Stimulated activated CD8-positive, alpha-beta memory T cell treated with anti-CD3 and anti-CD28 coated beads, Interleukin-4, amount 100 ng/mL, for 48 hours (primary cell): ENCODE results near the gene LPA.
"Not testable (repeated sequence)": the region's sequence is repeated elsewhere in the genome, so short reads cannot be mapped to it uniquely, and the experiment has no call there.

ENCODE experiments used
- DNase-seq: peaks from one replicate; pipeline ENCODE4 v3.0.0-alpha.2; 2020

LPA gene, protein sequence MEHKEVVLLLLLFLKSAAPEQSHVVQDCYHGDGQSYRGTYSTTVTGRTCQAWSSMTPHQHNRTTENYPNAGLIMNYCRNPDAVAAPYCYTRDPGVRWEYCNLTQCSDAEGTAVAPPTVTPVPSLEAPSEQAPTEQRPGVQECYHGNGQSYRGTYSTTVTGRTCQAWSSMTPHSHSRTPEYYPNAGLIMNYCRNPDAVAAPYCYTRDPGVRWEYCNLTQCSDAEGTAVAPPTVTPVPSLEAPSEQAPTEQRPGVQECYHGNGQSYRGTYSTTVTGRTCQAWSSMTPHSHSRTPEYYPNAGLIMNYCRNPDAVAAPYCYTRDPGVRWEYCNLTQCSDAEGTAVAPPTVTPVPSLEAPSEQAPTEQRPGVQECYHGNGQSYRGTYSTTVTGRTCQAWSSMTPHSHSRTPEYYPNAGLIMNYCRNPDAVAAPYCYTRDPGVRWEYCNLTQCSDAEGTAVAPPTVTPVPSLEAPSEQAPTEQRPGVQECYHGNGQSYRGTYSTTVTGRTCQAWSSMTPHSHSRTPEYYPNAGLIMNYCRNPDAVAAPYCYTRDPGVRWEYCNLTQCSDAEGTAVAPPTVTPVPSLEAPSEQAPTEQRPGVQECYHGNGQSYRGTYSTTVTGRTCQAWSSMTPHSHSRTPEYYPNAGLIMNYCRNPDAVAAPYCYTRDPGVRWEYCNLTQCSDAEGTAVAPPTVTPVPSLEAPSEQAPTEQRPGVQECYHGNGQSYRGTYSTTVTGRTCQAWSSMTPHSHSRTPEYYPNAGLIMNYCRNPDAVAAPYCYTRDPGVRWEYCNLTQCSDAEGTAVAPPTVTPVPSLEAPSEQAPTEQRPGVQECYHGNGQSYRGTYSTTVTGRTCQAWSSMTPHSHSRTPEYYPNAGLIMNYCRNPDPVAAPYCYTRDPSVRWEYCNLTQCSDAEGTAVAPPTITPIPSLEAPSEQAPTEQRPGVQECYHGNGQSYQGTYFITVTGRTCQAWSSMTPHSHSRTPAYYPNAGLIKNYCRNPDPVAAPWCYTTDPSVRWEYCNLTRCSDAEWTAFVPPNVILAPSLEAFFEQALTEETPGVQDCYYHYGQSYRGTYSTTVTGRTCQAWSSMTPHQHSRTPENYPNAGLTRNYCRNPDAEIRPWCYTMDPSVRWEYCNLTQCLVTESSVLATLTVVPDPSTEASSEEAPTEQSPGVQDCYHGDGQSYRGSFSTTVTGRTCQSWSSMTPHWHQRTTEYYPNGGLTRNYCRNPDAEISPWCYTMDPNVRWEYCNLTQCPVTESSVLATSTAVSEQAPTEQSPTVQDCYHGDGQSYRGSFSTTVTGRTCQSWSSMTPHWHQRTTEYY (N-terminal part only)

DNA sequence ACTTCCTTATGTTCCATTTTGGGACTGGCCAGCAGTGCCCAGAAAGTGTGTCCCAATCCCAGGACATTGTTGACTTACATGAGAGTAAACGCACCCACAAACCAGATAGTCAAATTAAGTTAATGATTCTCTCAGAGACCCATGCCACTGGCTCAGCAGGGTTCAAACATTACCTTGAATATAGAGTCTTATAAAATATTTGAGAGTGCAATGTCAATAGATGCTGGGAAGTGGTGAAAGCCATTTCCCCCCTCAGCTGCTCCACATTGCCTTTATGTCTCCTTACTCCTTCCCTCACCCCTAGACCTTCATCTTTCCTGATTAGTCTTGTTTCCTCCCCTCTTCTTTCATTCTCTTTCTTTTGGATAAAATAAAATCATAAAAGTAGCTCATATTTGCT, at the start of gene LPA:
Gene LPA, minus strand, starts transcription at position 78 of the 400 bp plus-strand sequence. Its CDS starts 61 bp downstream, at position 17.
- not testable (repeated sequence) for DNase-seq

DNA sequence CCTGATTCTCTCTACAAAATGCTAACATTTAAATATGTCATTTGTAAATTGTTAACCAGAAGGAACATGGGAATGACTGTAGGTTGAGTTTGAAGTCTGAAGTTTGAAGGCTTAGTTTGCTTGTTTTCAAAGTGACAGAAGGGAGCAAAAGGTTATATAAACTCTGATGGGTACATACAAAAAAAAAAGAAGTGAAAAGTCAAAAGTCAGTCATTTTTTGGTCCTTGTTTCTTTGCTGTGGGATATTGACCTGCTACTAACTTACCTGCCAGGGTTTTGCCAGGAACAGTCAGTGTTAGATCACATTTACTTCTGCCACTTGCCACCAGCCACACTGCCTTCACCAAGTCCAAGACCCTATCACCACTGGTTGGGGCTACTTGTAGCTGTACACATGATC, 44.9 kb upstream of the LPA start:
- not testable (repeated sequence) for DNase-seq

DNA sequence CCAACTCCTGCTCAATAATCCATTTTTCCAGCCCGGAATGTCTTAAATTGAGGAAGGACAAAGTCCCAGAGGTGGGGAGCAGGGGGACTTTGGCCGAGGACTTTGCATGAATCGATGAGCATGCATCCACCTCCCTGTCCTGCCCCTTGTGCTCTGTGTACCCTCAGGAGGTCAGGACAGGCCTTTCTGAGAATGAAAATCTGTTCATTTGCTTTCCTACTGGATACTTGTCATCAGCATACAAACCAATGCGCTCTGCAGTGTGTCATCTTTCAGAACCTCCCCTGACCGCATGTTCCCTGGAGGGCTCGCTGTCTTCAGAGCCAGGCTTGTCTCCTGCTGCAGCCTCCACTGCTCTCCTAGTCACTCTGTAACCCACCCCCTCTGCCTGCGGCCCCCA, 40.6 kb upstream of the LPA start:
- DNase-seq, result not testable (repeated sequence)

DNA sequence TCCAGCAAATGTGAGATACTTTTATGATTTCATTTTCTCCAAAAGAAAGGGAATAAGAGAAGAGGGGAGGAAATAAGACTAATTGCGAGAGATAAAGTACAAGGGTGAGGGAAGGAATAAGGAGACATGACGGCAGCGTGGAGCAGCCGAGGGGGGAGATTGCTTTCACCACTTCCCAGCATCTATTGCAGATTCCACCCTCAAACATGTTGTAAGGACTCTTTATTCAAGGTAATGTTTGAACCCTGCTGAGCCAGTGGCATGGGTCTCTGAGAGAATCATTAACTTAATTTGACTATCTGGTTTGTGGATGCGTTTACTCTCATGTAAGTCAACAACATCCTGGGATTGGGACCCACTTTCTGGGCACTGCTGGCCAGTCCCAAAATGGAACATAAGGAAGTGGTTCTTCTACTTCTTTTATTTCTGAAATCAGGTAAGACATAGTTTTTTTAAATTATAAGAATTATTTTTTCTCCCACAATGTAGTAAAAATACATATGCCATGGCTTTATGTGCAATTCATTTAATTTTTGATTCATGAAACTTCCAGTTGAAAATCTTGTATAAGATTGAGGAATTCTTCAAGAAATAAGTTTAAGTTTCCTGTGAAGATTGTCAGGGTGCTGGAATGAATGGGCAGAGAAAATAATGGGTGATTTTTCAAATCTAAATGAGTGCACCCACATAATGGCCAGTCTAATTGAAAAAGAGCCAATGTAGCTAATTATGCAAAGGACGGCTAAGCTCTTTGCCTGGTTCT, 38.0 kb upstream of the LPA start, which contains the start of gene PLG:
Gene PLG, plus strand, starts transcription at position 327 of the 763 bp plus-strand sequence. Its CDS starts 61 bp downstream, at position 388.
- not testable (repeated sequence) for DNase-seq

DNA sequence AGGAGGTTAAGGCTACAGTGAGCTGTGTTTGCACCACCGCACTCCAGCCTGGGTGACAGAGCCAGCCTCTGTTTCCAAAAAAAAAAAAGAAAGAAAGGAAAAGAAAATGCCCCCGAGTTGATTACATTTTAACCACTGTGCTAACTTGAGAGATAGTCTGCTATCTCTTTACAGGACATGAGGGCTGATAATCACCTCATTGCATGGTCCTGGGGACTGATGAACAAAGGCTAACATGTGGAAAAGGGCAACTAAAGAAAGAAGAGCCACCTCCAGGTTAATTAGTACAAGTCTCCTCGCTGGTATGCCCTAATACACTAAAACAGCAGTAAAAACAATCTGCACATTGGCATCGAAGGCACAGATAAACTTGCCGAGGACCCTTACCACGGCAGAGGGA, 33.8 kb upstream of the LPA start:
- no peak for DNase-seq

DNA sequence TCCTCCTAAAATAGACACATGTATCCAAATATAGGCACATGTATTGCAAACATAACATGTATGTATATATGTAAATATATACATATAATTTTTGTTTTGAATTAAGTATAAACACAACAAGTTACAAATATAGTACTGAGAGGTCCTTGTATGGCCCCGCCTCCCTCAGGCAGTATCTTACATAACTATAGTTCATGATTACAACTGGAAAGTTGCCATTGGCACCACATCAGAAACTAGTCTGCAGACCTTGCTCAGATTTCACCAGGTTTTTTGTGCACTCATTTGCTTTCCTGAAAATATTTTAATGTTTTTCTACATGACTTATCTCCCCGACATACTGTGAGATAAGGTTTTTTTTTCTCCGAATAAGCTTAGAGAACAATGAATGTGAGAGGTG, 32.8 kb upstream of the LPA start:
- not testable (repeated sequence) for DNase-seq

DNA sequence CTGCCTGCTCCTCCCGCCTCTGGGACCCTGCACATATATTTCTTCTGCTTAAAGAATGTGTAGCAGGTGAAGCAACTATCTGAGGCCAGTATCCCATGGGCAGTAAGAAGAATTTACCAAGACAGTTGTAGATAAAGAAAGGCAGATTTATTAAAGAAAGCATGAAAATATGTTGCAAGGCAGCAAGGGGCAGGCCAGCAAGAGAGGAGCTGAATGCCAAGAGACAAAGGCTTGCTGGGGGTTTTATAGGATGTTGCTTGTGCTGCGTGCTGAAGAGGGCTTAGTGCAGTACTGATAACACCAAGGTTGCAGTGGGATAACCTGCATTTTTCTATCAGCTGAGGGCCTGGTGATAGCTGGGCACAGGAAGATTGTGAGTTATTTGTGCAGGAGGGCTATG, 31.5 kb upstream of the LPA start:
- DNase-seq, result not testable (repeated sequence)

DNA sequence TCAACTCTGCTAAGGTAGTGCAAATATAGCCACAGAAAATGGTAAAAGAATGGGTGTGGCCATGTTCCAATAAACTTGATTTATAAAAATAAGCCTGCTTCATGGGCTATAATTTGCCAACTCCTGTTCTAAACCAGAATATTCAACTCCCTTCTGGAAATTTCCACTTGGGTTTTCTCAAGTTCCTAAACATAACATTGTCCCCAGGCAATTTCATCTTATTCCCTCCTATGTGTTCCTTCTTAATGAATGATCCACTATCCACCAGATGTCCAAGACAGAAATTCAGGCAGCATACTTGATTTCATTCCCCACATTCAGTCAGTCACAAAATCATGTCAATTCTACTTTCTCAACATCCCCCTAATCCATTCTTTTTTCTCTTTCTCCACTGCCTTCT, 30.9 kb upstream of the LPA start:
- not testable (repeated sequence) for DNase-seq

DNA sequence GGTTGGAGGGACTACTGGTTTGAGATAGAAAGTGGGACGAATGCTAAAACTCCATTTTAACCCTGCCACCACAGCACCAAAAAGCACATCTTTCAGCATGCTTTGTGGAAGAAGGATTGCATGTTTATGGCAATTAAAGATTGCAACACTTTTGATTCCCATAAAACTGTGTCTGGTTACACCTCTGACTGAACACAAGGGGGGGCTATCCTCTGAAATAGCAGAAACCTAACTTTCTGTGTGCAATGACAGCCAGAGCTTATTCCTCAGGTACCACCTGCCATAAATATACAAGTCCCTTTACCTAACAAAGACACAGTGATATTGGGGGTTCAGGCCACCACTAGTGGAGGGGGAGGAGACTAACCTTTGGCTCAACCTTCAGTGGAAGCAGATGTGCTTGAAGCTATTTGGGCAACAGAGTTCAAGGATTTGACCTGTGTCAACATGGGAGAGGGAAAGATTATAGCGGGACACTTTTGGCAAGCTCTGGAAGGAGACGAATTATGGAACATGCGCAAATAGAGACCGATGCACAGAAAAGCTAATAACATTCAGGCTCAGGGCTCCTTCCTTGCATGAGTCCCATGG, 28.4 kb upstream of the LPA start:
- no peak for DNase-seq

DNA sequence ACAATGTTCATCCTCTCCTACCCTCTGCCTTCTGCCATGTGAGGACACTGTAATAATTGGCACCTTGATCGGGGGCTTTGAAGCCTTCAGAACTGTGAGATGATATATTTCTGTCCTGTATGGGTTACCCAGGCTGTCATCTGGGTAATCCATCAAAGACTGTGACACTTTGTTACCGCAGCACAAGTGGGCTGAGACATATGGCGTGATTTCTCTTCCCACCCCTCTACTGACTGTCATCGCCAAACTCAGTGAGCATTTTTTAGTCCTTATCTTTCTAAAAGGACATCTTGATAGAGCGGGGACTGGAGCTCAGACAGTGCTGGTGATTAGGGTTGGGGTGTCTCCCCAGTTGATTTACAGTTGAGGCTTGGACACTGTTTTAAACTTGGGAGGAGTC, 27.5 kb upstream of the LPA start:
- no peak for DNase-seq

DNA sequence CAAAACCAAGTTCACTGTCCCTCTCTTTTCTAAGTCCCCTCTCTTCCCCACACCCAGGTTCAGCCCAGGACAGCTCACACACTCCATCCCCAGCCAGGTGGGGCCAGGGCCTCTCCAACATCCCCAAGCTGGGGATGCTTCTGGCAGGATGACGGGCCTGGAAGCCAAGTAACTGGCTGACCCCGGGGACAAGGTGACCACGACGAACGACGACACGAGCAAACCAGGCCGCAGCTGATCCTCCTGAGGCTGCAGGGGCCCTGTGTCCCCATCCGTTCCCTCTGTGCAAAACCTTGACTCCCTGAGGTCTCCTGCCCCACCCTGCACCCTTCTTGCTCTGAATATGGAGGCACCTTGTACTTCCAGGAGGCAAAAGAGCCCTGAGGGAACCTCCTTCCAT, 26.4 kb upstream of the LPA start:
- no peak for DNase-seq

DNA sequence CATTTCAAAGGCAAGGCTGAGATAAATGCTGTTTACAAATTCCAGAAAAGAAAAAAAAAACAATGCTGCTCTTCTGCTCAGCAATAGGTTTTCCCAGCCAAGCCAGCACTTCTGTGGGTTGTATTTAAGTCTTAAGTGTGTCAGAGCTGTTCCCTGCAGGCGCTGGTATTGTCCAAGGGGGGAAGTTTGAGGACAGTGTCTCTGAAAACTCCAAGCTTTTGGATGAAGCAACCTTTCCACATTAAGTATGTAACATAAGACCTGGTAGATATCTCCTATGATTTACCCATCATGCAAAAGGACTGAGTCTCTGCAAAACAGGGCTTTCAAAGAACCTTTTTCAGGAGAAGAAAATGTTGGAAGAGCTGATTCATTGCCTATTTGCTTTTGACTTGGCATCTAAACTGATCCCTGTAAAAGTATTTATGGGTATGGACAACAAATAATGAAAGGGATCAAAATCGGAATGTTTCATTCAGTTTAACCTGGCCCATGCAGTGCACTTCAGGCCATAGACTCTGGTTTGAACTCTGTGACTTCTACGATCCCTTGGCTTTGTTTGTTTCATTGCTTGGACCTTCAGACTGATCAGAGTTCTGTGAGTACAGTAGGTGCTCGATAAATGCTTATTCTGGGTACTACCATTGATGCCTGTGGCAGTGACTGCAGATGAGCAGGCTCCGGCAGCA, 21.8 kb upstream of the LPA start:
- no peak for DNase-seq

DNA sequence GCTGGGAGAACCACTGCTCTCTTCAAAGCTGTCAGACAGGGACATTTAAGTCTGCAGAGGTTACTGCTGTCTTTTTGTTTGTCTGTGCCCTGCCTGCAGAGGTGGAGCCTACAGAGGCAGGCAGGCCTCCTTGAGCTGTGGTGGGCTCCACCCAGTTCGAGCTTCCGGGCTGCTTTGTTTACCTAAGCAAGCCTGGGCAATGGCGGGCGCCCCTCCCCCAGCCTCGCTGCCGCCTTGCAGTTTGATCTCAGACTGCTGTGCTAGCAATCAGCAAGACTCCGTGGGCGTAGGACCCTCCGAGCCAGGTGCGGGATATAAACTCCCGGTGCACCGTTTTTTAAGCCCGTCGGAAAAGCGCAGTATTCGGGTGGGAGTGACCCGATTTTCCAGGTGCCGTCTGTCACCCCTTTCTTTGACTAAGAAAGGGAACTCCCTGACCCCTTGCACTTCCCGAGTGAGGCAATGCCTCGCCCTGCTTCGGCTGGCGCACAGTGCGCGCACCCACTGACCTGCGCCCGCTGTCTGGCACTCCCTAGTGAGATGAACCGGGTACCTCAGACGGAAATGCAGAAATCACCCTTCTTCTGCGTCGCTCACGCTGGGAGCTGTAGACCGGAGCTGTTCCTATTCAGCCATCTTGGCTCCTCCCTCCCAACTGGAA, 21.2 kb upstream of the LPA start:
- DNase-seq, result not testable (repeated sequence)

DNA sequence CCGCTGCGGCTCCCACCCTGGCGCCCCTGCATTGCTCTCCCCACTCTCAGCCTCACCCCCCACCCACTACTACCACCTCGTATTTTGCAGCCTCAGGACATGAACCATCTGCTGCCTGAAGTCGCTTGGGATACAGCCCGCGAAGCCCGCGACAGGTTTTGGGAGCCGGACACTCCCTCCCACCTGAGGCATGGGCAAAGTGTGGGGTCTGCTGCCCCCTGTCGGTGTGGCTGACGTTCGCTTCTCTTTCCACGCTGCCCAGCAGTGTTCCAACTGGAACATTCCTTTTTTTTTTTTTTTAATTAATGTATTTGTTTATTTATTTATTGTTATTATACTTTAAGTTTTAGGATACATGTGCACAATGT, 15.3 kb upstream of the LPA start:
- DNase-seq, result peak; percentile 28

DNA sequence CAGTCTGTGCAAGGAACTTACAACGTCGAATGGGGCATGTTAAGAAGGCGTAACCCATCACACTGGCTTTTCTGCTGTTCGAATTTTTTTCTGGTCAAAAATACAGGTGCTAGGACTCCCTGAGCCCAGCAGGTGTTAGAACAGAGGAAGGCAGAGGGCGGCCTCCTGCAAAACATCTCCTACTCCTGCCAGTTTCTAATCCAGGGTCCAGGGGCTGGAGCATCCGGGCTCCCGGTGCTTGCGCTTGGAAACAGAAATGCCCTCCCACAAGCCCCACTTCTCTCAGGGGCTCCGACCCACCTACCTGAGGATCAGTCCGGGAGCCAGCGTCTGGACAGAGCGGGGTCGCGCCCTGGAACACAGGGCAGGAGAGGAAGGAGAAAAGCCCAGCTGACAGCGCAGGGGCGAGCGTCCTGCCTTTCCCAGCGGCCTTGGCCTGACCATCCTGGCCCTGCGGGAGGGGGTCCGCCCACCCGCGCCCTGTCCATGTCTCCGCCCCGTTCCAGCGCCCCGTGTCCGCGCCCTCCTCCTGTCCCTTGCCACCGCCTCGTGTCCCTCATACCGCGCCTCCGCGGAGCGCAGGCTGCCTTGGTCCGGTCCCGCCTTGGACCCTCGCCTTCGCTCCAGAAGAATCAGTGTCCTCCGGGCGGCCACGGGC, 14.8 kb upstream of the LPA start:
- DNase-seq, result no peak

DNA sequence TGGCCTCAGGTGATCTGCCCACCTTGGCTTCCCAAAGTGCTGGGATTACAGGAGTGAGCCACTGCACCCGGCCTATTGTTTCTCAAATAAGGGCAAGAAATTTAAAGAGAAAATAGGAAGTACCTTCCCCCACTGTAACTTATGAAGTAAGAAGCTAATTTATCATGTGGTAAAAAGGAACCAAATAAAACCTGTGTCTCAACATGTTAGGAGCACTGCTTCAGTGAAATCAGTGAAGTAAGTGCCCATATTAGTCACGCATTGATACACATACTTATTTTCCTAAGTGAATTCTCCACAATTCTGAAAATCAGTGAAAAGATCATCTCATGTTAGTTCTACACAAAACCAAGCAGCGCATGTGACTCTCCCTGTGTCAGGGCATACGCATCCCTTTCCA, 14.2 kb upstream of the LPA start:
- DNase-seq, result no peak

DNA sequence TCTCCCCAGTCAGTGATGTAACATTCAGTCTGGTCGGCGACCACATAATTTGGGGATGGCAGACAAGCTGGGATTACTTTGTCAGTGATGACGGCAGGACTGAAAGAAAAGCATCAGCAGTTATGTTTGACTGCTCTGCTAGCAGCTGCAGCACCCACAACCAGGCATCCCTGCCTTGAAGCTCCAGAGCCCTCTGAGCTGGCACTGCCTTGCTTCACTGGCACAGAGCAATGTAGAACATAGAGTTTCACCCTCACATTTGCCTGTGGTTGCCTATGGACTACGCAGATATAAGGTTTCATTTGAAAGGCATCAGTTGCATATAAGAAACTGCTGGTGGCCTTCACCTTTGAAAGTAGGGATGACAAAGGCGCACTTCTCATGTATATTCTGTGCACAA, 12.3 kb upstream of the LPA start:
- not testable (repeated sequence) for DNase-seq

DNA sequence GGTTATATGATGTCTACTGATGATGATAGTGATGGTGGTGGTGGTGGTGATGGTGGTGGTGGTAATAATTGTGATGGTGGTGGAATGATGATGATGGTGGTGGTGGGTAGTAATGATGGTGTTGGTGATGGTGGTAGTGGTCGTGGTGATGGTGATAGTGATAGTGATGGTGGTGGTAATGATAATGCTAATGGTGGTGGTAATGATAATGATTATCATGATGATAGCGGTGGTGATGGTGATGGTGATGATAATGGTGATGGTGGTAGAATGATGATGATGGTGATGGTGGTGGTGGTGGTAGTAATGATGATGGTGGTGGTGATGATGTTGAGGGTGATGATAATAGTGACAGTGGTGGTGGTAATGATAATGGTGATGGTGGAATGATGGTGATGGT, 4.5 kb upstream of the LPA start:
- no peak for DNase-seq

DNA sequence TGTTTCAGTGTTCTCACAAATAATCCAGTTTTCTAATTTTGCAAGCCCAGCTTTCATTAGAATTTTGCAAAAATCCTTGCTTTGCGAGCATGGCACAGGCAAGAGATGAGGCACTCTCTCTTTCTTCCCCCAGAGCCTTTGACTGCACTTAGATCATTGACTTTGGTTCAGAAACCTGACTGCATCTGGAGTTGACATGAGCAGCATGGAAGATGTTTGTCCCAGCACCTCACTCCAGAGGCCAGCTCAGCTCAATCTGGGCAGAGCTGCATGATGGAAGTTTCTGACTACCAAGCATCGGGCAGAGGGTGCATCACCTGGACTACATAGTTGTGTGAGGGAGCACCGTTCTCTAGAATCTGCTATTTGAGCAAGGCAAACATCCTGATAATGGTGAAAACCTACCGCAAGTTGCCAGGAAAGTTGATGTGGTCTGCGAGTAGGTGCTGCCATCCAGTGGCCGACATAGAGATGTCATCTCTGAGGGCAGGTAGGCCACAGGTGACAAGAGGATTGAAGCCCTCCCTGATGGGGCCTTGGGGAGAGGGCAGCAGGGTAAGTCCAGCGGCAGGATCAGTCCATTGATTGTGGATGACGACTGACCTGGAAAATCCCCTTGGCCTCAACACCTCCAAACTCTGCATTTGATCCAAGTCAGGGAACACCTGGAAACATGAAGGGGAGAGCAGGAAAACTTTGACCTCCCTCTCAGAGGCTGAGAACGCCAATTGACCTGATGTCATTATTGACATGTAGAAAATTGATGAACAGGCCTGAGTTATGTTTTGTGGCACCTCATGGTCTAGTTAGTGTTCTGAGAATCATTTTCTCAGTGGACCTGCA, 3.8 kb upstream of the LPA start:
- peak; percentile 49 for DNase-seq
